Ishikawa (cell line): ENCODE measurements around the gene KIF24.

Experiments used
- EGR1 ChIP-seq: IDR thresholded peaks from 2 replicates; pipeline ENCODE4 v1.6.1; 2012
- EP300 ChIP-seq: IDR thresholded peaks from 2 replicates; pipeline ENCODE4 v1.6.1; 2012; ENCODE audit warnings: borderline replicate concordance
- MAX ChIP-seq: IDR thresholded peaks from 2 replicates; pipeline ENCODE4 v1.6.1; 2012

- TF ChIP-seq EP300 (no peak), EGR1 (no peak), MAX (no peak)
Observed at GRCh38 chr9:34362614-34363214, 33.6 kb upstream of the KIF24 start.
